Caco-2 (cell line): ENCODE results near the gene SIL1. TPM values are rescaled to one million over a fixed set of nuclear protein-coding genes. Genes with fewer than 3 reads are reported as not detected.

Experiments used
- BruUV-seq: library from RNA; stranded (reverse); fragments of 400-500 nt; replicated peaks from 2 replicates; lab custom pipeline; 2021; lab: Mats Ljungman, UMichigan
- CTCF ChIA-PET: fragments of 300-600 bp; sonication (Branson Sonifier 250); formaldehyde crosslinking; loops from one replicate; lab custom pipeline; 2022; ENCODE audit warnings: antibody characterized with exemption; lab: Charles Lee
- POLR2A ChIA-PET: fragments of 300-600 bp; sonication (Branson Sonifier 250); formaldehyde crosslinking; loops from one replicate; lab custom pipeline; 2022; ENCODE audit warnings: antibody characterized with exemption; lab: Charles Lee
- DNase-seq, 2 experiments: peaks; one replicate each; pipeline versions ENCODE4 v3.0.0 to v3.0.0-alpha.2; 2020 to 2022
- H3K27me3 ChIP-seq: replicated peaks from 2 replicates; pipeline ENCODE4 v1.6.0; 2011; ENCODE audit warnings: low read length; ENCODE audit not compliant: control insufficient read depth, insufficient read depth
- H3K36me3 ChIP-seq: 2 replicates; pipeline ENCODE4 v1.5.1; 2011; ENCODE audit warnings: low read length; ENCODE audit not compliant: control insufficient read depth, insufficient read depth
- H3K4me1 ChIP-seq: fragments of 250-450 bp; sonication (Bioruptor Pico); 2 replicates; pipeline ENCODE4 v1.5.1; 2020; ENCODE audit warnings: mild to moderate bottlenecking
- H3K4me3 ChIP-seq: 2 replicates; pipeline ENCODE4 v1.5.1; 2011; ENCODE audit warnings: low read depth, mild to moderate bottlenecking, control low read depth, low read length
- H3K9me3 ChIP-seq: fragments of 250-450 bp; sonication (Bioruptor Pico); 2 replicates; pipeline ENCODE4 v1.5.1; 2020; ENCODE audit warnings: mild to moderate bottlenecking, moderate library complexity
- H3K27ac Mint-ChIP-seq: one replicate; pipeline ENCODE4 v1.8.0; 2022; ENCODE audit warnings: mixed read lengths; ENCODE audit not compliant: unreplicated experiment
- H3K27me3 Mint-ChIP-seq: one replicate; pipeline ENCODE4 v1.8.0; 2022; ENCODE audit warnings: mixed read lengths; ENCODE audit not compliant: insufficient read depth, unreplicated experiment
- H3K36me3 Mint-ChIP-seq: one replicate; pipeline ENCODE4 v1.8.0; 2022; ENCODE audit warnings: mild to moderate bottlenecking, mixed read lengths; ENCODE audit not compliant: insufficient read depth, unreplicated experiment
- H3K4me1 Mint-ChIP-seq: one replicate; pipeline ENCODE4 v1.8.0; 2022; ENCODE audit warnings: low read depth, mixed read lengths; ENCODE audit not compliant: unreplicated experiment
- H3K4me3 Mint-ChIP-seq: one replicate; pipeline ENCODE4 v1.8.0; 2022; ENCODE audit warnings: mild to moderate bottlenecking, moderate library complexity, mixed read lengths; ENCODE audit not compliant: unreplicated experiment
- H3K9me3 Mint-ChIP-seq: one replicate; pipeline ENCODE4 v1.8.0; 2022; ENCODE audit warnings: mixed read lengths; ENCODE audit not compliant: unreplicated experiment
- intact Hi-C: fragments of 100-400 bp; cut with micrococcal nuclease; formaldehyde crosslinking; loops from one replicate; pipeline ENCODE4 v1.10.0; 2022; ENCODE audit not compliant: unreplicated experiment
- total RNA-seq: library from RNA; stranded (reverse); gene quantifications from 2 replicates; pipeline ENCODE4 v1.2.3, GENCODE V29; 2022
- TF ChIP-seq, protein P1 (sequence below), 2 experiments: fragments of 200-600 bp in 1 of 2; IDR thresholded peaks; 1 replicate in 1 of 2; 2 replicates in 1 of 2; pipeline versions ENCODE4 v1.5.1 to v1.8.0; 2011 to 2022; ENCODE audit warnings: antibody characterized with exemption in 1 of 2, control low read depth in 1 of 2, inconsistent platforms in 1 of 2, low read depth in 1 of 2, low read length in 1 of 2, mild to moderate bottlenecking in 1 of 2, moderate library complexity in 1 of 2; ENCODE audit not compliant: insufficient read depth in 1 of 2, severe bottlenecking in 1 of 2, unreplicated experiment in 1 of 2

The SIL1 gene
- total RNA-seq, 1 experiment from 2014 or later: 29.7 TPM

DNA sequence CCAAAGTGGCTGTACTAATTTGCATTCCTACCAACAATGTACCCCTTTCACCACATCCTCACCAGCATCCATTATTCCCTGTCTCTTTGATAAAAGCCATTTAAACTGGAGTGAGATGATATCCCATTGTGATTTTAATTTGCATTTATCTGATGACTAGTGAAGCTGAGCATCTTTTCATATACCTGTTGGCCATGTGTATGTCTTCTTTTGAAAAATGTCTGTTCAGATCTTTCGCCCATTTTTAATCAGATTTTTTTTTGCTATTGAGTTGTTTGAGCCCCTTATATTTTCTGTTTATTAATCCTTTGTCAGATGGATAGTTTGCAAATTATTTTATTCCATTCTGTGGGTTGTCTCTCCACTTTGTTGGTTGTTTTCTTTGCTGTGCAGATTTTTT is 202.0 kb downstream of the SIL1 start:
- H3K9me3 Mint-ChIP-seq: no peaks in the 10 kb centered on the region
- POLR2A ChIA-PET: no interaction called here
- intact Hi-C loops: no loop called here
- no peaks in the 10 kb centered on the region for H3K27me3 Mint-ChIP-seq
- Histone ChIP-seq H3K4me1 (no peaks in the 10 kb centered on the region), H3K9me3 (no peaks in the 10 kb centered on the region), H3K36me3 (no peaks in the 10 kb centered on the region), H3K4me3 (no peak overlapping the region), H3K27me3 (no peaks in the 10 kb centered on the region)
- DNase-seq: no peak
- H3K4me3 Mint-ChIP-seq: no peak overlapping the region
- TF ChIP-seq, protein P1, sequence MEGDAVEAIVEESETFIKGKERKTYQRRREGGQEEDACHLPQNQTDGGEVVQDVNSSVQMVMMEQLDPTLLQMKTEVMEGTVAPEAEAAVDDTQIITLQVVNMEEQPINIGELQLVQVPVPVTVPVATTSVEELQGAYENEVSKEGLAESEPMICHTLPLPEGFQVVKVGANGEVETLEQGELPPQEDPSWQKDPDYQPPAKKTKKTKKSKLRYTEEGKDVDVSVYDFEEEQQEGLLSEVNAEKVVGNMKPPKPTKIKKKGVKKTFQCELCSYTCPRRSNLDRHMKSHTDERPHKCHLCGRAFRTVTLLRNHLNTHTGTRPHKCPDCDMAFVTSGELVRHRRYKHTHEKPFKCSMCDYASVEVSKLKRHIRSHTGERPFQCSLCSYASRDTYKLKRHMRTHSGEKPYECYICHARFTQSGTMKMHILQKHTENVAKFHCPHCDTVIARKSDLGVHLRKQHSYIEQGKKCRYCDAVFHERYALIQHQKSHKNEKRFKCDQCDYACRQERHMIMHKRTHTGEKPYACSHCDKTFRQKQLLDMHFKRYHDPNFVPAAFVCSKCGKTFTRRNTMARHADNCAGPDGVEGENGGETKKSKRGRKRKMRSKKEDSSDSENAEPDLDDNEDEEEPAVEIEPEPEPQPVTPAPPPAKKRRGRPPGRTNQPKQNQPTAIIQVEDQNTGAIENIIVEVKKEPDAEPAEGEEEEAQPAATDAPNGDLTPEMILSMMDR (IDR thresholded peaks at IDR 0.05; ENCODE audit: insufficient read depth in 1 of 2, low read depth in 1 of 2, low read length in 1 of 2, severe bottlenecking in 1 of 2, unreplicated experiment in 1 of 2): no peak
- H3K4me1 Mint-ChIP-seq: no peaks in the 10 kb centered on the region
- H3K36me3 Mint-ChIP-seq: no peaks in the 10 kb centered on the region
- no peak overlapping the region for H3K27ac Mint-ChIP-seq
- no TSS peak for BruUV-seq
- CTCF ChIA-PET: no interaction called here

DNA sequence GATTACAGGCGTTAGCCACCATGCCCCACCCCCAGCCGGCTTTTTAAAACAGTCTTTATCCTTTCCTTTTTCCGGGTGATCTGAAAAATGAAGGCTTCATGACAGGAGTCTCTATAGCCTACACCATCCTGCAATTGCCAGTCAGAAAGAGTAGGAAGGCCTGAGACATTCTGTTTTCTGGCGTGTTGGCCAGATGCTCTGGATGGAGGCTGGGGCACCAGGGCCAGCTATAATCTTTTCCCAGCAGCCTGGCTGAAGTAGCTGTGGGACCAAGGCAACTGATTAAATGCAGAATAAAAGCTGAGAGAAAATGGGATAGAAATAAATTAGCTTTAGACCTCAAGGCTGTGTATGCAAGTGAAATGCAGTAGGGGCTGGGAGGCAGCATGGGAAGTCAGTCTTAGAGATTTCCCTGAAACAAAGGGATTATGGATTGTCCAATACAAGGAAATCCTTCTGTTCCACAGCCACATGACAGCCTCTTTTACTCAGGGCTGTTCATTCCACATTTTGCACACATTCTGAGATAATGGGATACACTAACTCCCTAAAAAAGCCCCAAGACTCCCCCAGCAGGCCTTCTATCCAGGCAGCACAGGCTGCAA is 207.1 kb downstream of the SIL1 start:
- H3K27ac Mint-ChIP-seq: no peak overlapping the region
- Histone ChIP-seq H3K4me3 (no peak overlapping the region), H3K27me3 (no peaks in the 10 kb centered on the region), H3K4me1 (no peaks in the 10 kb centered on the region), H3K36me3 (no peaks in the 10 kb centered on the region), H3K9me3 (no peaks in the 10 kb centered on the region)
- no peak for DNase-seq
- H3K4me3 Mint-ChIP-seq: no peak overlapping the region
- intact Hi-C loops: no loop called here
- ChIA-PET POLR2A (no interaction called here), CTCF (no interaction called here)
- H3K4me1 Mint-ChIP-seq: no peaks in the 10 kb centered on the region
- TF ChIP-seq, protein P1 (IDR thresholded peaks at IDR 0.05; ENCODE audit: insufficient read depth in 1 of 2, low read depth in 1 of 2, low read length in 1 of 2, severe bottlenecking in 1 of 2, unreplicated experiment in 1 of 2): no peak
- BruUV-seq: no TSS peak
- no peaks in the 10 kb centered on the region for H3K36me3 Mint-ChIP-seq
- H3K27me3 Mint-ChIP-seq: no peaks in the 10 kb centered on the region
- H3K9me3 Mint-ChIP-seq: no peaks in the 10 kb centered on the region

DNA sequence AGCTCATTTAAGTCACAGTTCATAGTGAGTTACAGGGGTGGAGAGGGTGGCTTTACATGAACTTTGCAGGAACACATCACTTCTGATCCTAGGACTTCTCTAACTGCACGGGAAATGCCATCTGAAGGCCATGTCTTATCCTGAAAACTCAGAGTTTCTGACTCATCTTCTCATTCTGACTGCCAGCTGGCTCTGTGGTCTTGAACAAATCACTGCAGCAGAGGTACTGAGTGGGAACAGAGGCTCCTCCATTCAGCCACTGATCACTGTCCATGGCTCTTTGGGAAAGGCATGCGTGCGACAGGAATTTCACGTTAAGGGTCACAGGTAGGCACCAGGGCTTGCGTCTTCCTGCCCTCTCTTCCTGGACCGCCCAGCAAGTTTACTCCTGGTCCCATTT is 208.4 kb downstream of the SIL1 start:
- Histone ChIP-seq H3K27me3 (no peaks in the 10 kb centered on the region), H3K36me3 (no peaks in the 10 kb centered on the region), H3K4me3 (no peak overlapping the region), H3K9me3 (no peaks in the 10 kb centered on the region), H3K4me1 (no peaks in the 10 kb centered on the region; the same call in 1 of the 2 replicates)
- Mint-ChIP-seq H3K4me3 (no peak overlapping the region), H3K27me3 (no peaks in the 10 kb centered on the region), H3K9me3 (no peaks in the 10 kb centered on the region), H3K4me1 (no peaks in the 10 kb centered on the region), H3K36me3 (no peaks in the 10 kb centered on the region), H3K27ac (no peak overlapping the region)
- BruUV-seq: no TSS peak
- TF ChIP-seq, protein P1 (IDR thresholded peaks at IDR 0.05; ENCODE audit: insufficient read depth in 1 of 2, low read depth in 1 of 2, low read length in 1 of 2, severe bottlenecking in 1 of 2, unreplicated experiment in 1 of 2): no peak
- CTCF ChIA-PET: interaction anchor here (0.6 kb wide), 1 partner anchor 26 kb away, joined by 3 read pairs; no protein-coding TSS in a partner anchor
- intact Hi-C loops: no loop called here
- DNase-seq: no peak
- POLR2A ChIA-PET: no interaction called here
